ENCODE results near the gene TGIF2. TPM values are rescaled to one million over a fixed set of nuclear protein-coding genes. Genes with fewer than 3 reads are reported as not detected.

Gene TGIF2
- total and polyA plus RNA-seq, 2 of the 13 experiments (the other 11 are each of a cell fraction or from before 2014, with no cell fraction given): 41.3 to 53.9 TPM

DNA sequence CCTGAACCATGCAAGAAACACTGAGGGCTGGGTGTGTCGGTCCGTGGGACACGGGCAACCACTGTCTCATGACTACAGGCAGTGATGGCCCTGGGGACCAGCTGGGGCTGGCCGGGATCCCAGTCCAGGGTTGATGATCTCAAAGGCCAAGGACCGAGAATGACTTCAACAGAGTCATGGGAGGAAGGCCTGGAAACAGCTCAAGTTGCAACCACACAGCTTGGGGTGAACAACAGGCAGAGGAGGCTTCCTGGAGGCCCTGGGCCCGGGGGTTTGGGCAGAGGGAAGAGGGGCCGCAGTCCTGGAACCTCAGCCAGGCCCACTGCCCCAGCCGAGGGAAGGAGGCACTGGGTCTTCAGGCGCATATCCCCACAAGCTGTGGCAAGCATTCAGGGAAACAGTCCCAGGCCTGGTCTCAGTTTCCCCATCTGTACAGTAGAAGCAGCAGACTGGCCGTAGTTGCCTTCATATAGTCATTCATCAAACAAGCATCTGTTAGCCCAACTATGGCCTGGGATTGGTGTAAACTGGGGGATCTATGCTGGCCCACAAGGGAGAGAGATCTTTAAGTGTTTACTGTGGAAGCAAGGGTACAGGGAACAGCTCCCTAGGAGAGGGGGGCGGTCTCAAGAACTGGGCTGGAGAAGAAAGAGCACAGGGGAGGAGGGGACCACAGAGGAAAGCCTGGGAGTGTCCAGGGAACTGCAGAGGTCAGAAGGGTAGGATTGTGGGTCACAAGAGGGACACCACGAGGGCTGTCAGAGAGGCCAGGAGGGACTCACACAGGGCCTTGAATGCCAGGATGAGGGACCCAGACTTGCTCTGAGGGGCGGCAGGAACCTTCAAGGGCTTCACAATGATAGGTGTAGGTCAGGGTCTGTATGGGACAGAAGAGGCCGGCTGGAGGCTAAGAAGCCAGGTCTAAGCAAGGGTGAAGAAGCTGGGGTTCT is 29.9 kb upstream of the TGIF2 start (continued):
- TF ChIP-seq, protein P1, sequence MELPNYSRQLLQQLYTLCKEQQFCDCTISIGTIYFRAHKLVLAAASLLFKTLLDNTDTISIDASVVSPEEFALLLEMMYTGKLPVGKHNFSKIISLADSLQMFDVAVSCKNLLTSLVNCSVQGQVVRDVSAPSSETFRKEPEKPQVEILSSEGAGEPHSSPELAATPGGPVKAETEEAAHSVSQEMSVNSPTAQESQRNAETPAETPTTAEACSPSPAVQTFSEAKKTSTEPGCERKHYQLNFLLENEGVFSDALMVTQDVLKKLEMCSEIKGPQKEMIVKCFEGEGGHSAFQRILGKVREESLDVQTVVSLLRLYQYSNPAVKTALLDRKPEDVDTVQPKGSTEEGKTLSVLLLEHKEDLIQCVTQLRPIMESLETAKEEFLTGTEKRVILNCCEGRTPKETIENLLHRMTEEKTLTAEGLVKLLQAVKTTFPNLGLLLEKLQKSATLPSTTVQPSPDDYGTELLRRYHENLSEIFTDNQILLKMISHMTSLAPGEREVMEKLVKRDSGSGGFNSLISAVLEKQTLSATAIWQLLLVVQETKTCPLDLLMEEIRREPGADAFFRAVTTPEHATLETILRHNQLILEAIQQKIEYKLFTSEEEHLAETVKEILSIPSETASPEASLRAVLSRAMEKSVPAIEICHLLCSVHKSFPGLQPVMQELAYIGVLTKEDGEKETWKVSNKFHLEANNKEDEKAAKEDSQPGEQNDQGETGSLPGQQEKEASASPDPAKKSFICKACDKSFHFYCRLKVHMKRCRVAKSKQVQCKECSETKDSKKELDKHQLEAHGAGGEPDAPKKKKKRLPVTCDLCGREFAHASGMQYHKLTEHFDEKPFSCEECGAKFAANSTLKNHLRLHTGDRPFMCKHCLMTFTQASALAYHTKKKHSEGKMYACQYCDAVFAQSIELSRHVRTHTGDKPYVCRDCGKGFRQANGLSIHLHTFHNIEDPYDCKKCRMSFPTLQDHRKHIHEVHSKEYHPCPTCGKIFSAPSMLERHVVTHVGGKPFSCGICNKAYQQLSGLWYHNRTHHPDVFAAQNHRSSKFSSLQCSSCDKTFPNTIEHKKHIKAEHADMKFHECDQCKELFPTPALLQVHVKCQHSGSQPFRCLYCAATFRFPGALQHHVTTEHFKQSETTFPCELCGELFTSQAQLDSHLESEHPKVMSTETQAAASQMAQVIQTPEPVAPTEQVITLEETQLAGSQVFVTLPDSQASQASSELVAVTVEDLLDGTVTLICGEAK (IDR thresholded peaks at IDR 0.05): no peak
- TF ChIP-seq, protein P1 (CRISPR knock-in tag; IDR thresholded peaks at IDR 0.05): 0 out of 2 replicates have a peak, but pooled peaks have one; percentile 53
- TF ChIP-seq, protein P2, sequence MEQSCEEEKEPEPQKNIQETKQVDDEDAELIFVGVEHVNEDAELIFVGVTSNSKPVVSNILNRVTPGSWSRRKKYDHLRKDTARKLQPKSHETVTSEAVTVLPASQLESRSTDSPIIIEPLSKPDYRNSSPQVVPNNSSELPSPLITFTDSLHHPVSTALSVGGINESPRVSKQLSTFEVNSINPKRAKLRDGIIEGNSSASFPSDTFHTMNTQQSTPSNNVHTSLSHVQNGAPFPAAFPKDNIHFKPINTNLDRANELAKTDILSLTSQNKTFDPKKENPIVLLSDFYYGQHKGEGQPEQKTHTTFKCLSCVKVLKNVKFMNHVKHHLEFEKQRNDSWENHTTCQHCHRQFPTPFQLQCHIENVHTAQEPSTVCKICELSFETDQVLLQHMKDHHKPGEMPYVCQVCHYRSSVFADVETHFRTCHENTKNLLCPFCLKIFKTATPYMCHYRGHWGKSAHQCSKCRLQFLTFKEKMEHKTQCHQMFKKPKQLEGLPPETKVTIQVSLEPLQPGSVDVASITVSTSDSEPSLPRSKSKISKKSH (CRISPR knock-in tag; IDR thresholded peaks at IDR 0.05; ENCODE audit: borderline replicate concordance): no peak
- TF ChIP-seq ZNF792 (CRISPR knock-in tag; IDR thresholded peaks at IDR 0.05): 0 out of 2 replicates have a peak, but pooled peaks have one; percentile 21
- peak; percentile 18; the same call in 1 of the 2 replicates for TF ChIP-seq SAP130 (CRISPR knock-in tag; IDR thresholded peaks at IDR 0.05; ENCODE audit: low read depth)
- TF ChIP-seq, protein P3, sequence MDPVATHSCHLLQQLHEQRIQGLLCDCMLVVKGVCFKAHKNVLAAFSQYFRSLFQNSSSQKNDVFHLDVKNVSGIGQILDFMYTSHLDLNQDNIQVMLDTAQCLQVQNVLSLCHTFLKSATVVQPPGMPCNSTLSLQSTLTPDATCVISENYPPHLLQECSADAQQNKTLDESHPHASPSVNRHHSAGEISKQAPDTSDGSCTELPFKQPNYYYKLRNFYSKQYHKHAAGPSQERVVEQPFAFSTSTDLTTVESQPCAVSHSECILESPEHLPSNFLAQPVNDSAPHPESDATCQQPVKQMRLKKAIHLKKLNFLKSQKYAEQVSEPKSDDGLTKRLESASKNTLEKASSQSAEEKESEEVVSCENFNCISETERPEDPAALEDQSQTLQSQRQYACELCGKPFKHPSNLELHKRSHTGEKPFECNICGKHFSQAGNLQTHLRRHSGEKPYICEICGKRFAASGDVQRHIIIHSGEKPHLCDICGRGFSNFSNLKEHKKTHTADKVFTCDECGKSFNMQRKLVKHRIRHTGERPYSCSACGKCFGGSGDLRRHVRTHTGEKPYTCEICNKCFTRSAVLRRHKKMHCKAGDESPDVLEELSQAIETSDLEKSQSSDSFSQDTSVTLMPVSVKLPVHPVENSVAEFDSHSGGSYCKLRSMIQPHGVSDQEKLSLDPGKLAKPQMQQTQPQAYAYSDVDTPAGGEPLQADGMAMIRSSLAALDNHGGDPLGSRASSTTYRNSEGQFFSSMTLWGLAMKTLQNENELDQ (CRISPR knock-in tag; IDR thresholded peaks at IDR 0.05; ENCODE audit: borderline replicate concordance): 0 out of 2 replicates have a peak, but pooled peaks have one; percentile 2
- TF ChIP-seq BORCS8-MEF2B (CRISPR knock-in tag; IDR thresholded peaks at IDR 0.05): 0 out of 2 replicates have a peak, but pooled peaks have one; percentile 40
- TF ChIP-seq, protein P4, sequence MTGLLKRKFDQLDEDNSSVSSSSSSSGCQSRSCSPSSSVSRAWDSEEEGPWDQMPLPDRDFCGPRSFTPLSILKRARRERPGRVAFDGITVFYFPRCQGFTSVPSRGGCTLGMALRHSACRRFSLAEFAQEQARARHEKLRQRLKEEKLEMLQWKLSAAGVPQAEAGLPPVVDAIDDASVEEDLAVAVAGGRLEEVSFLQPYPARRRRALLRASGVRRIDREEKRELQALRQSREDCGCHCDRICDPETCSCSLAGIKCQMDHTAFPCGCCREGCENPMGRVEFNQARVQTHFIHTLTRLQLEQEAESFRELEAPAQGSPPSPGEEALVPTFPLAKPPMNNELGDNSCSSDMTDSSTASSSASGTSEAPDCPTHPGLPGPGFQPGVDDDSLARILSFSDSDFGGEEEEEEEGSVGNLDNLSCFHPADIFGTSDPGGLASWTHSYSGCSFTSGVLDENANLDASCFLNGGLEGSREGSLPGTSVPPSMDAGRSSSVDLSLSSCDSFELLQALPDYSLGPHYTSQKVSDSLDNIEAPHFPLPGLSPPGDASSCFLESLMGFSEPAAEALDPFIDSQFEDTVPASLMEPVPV (CRISPR knock-in tag; IDR thresholded peaks at IDR 0.05): peak; percentile 61; the same call in 1 of the 2 replicates
- TF ChIP-seq TBX2 (CRISPR knock-in tag; IDR thresholded peaks at IDR 0.05; ENCODE audit: borderline replicate concordance): 0 out of 2 replicates have a peak, but pooled peaks have one; percentile 27
- TF ChIP-seq, protein P5, sequence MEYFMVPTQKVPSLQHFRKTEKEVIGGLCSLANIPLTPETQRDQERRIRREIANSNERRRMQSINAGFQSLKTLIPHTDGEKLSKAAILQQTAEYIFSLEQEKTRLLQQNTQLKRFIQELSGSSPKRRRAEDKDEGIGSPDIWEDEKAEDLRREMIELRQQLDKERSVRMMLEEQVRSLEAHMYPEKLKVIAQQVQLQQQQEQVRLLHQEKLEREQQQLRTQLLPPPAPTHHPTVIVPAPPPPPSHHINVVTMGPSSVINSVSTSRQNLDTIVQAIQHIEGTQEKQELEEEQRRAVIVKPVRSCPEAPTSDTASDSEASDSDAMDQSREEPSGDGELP (IDR thresholded peaks at IDR 0.05; ENCODE audit: borderline replicate concordance, low read depth): peak; percentile 86; the same call in 1 of the 2 replicates
